SK-N-MC (cell line): ENCODE data around the gene CIZ1.

Source experiments
- EZH2 ChIP-seq: fragments of 200-600 bp; sonication (generic); IDR thresholded peaks from one replicate; pipeline ENCODE4 v1.6.1; 2017; ENCODE audit warnings: antibody characterized with exemption
- POLR2AphosphoS5 ChIP-seq: IDR thresholded peaks from 2 replicates; pipeline ENCODE4 v1.6.1; 2012; ENCODE audit warnings: mild to moderate bottlenecking, low read depth, low read length, borderline replicate concordance

DNA sequence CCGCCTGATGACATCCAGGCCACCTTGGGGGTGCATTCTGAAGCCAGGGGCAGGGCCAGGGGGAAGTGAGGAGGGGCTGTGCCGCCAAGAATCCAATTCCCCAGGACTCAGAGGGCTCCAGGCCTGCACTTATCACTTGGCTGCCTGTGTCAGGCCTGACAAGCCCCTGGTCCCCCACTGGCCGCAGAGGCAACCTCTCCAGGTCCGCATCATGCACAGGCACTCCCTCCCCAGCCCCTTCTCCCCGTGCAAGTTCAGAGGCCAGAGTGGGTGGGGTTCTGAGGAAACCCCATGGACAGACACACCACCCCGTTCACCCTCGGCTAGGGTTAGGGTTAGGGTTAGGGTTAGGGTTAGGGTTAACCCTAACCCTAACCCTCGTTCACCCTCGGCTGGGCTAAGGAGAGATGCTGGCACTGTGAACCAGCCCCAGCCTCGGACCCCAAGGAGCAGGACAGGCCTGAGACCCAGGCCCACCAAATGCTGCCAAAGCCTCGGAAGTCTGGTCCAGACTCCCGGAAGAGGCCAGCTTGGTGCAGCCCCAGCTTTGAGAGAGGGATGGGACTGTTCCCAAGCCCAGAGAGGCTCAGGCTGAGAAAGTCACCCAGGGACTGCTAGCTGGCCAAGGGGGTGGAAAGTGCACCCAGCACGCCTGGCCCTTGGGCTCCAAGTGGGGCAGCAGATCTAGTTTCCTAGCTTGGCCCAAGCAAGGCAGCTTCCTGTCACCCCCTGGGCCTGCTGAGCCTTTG lies 37.3 kb downstream of the CIZ1 start:
- TF ChIP-seq EZH2 (no peak), POLR2AphosphoS5 (no peak)
